NCI-H146 treated with DMSO at 0.1 percent for 48 hours (cell line): Measurements from ENCODE around the gene DUSP18.
"Not testable (repeated sequence)": the region's sequence is repeated elsewhere in the genome, so short reads cannot be mapped to it uniquely, and the experiment has no call there.

Experiments
- DNase-seq: peaks from one replicate; lab custom pipeline; 2025; ENCODE audit not compliant: unreplicated experiment; lab: John Stamatoyannopoulos, UW

The DUSP18 gene

DNA sequence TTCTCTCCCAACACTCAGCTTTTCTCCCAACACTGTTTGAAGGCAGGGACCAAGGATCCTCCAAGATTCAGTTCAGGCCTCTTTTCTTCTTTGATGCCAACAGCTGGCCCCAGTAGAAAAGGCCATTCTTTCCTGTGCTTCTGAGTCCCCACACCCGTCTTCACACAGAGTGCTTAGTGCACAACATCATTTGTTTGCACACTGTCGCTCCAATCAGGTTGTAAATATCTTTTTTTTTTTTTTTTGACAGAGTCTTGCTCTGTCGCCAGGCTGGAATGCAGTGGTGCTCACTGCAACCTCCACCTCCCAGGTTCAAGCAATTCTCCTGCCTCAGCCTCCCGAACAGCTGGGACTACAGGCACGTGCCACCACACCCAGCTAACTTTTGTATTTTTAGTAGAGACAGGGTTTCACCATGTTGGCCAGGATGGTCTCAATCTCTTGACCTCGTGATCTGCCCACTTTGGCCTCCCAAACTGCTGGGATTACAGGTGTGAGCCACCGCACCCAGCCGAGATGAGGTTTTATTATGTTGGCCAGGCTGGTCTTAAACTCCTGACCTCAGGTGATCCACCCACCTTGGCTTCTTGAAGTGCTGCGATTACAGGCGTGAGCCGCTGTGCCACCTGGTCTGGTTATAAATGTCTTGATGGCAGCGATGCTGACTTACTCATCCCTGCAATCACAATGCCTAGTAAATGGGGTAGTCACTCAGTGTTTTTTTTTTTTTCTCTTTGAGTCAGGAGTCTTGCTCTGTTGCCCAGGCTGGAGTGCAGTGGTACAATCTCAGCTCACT, 12.4 kb upstream of the DUSP18 start:
- DNase-seq = not testable (repeated sequence)

DNA sequence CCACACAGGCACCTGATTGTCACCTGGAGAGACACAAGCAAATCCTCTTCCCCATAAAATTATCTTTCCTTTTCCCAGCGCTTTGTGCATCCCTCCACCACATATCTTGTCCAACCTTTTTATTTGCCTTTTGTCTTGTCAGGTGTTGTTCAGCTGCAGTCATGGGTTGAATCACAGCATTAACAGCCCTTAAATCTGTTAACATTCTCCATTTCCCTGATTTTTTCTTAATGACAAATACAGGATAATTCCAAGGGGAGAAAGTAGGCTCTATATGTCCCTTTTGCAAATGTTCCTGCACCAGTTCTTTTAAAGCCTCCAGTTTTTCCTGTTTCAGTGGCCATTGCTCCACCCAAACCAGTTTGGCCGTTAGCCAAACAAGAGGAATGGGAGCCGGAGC, 8.9 kb upstream of the DUSP18 start:
- not testable (repeated sequence) for DNase-seq

DNA sequence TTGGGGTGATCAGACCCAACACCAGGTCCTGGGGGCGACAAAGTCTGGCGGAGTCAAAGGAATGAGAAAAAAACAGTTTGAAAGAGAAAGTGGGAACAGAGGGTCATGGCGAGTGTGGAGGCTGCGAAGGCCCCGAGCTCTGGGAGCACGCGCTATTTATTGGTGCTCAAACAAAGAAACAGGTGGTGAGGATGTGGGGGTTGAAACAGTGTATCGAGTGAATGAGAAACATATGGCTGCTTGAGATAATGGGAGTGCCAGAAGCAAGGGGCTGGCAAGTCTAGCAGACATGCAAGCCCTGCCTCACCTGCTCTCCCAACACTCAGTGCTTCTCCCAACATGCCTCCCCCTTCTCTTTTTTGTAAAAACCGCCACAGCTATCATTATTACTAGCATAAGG, 7.8 kb upstream of the DUSP18 start:
- peak; percentile 50 for DNase-seq

DNA sequence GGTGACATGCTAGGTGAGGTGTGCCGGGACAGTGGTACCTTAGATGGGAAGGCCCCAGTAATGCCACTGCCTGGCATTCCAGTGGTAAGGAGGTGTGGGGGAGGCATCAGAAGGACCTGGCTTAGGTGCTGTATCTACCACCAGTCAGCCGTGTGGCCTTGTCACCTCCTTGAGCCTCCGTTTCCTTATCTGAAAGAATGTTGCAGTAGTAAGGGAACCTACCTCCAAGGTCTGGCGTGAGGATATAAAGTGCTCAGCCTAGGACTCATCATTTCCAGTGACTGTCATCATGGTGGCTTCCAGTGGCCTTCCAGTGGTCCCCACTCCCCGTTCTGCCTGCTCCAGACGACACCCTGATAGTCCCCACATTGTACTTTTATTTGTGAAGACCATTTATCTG, 6.8 kb upstream of the DUSP18 start:
- no peak for DNase-seq

DNA sequence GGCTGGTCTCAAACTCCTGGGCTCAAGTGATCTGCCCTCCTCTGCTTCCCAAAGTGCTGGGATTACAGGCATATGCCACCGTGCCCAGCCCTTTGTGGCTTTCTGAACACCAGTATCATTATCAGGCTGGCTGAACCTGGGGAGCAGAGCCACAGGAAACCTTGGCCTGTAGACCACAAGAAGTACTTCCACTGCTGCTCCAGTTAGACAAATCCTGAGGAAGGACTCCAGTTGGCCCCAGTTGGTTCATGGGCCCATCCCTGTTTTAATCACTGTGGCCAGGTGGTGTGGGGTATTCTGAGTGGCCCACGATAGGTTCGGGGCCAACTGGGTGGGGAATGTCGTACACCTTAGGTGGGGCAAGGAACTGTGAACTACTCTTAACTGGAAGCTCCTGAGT, 5.5 kb upstream of the DUSP18 start:
- no peak for DNase-seq

DNA sequence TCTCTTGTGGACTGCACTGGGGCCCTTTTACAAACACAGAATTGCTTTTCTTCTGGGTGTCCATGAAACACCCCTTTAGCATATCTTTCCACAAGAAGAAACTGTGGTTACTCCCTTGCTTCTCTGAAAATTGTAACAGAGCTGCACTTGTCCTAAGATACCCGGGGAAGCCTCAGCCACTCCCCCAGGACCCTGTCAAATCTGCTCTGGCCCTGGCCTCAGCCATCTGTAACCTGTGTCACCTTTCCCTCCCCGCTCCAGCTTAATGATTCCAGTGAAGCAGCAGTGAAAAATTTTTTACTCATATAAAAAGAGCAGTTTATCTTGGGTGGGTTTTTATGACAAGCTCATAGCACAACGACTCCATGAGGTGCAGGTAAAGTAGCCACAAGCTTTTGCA, 3.4 kb upstream of the DUSP18 start:
- DNase-seq = no peak

DNA sequence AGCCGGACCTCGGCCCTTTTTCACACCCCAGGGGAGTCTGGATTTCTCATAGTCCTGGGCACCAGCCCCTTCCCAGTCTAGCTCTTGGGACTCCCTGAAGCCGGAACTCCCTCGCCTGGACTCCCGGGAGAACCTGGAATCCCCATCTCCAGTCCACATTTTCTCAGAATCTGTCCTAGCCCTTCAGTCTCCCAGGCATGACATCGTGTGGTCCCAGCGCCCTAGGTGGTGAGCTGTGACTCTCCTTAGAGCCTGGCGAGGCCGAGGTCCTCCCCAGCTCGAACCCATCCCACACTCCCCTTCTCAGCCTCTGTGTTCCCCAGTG, 673 bp upstream of the DUSP18 start:
- no peak for DNase-seq

DNA sequence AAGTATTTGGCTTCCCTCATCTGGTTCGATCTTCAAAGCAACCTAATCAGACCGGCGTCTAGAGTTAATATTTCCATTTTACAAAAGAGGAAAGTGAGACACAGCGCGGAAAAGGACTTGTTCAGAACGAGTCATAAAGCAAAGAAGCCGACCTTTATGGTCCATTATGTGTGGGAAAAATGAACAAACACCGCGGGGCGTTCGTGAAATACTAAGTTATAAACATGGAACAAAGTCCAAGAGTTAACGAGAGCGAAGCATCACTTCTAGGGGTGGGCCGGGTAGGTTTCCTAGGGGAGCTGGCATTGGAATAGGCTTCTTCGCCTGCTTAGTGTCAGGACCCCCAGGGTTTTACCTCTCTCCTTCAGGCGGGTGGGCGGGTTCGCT, 575 bp downstream of the DUSP18 start:
- DNase-seq = no peak

DNA sequence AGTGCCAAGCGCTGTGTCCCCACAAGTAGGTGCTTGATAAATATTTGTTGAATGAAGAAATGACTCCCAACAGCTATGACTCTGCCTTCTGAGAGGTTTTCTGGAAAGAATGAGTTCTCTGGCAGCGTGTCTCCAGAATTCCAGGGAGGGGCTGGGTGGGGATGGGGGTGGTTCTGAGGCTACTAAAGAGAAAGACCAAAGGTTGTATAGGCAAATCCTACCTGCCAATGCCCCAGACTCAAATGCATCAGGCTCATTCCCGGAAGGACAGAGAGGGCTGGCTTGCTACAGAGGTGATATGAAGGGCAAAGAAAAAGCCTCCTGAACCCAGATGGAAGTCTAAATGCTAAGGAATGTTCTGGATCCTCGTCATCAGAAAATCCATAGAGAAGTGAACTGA, 1.9 kb downstream of the DUSP18 start:
- no peak for DNase-seq

DNA sequence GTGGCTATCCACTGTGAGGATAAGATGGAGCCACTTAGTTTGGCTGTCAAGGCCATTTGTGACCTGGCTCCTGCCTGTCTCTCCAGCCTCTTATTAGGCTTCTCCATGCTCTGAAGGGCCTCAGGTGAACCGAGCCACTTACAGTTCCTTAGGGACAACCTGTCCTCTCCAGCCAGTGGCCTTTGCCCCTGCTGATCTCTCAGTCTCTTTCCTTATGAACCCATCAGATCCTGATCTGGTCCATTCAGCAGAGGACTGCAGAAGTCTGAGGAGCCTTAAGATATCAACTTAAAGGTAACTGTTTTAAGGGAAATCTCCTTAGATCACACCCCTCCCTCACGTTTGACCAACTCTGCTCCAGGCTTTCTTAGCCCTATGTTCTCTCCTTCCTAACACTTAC, 2.4 kb downstream of the DUSP18 start:
- DNase-seq = no peak

DNA sequence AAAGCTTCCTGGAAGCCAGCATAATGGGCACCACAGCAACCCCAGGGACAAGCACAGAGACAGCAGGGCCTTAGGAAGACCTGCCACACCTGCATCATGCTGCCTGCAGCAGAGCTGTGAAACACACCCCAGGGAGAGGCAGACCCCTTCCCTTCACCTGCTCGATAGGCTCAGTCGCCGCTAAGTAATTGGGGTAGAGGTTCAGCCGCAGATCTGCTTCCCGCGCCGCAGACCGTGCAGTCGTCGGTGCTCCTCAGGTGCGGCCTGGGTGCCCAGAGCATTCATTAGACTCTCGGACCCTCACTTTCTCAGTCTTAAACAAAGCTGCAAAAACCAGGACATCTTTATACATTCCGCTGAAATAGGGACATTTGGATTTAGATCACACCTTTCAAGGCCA, 2.9 kb downstream of the DUSP18 start:
- DNase-seq = no peak

DNA sequence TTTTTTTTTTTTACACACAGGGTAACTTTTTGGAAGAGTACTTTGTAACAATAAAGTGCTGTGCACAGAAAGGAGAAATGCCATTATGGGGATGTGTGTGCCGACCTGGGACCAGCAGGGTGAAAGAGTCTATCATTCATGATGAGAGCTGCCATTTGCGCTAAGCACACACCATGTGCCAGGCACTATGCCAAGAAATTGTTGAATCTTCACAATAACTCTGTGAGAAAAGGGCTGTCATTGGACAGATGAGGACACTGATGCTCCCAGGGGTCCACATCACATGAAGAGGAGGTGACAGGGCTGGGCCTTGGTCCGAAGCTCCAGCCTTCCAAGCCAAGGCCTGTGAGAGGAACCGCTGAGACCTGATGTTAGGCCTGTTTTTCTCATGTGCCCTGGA, 5.6 kb downstream of the DUSP18 start:
- DNase-seq = peak; percentile 23

DNA sequence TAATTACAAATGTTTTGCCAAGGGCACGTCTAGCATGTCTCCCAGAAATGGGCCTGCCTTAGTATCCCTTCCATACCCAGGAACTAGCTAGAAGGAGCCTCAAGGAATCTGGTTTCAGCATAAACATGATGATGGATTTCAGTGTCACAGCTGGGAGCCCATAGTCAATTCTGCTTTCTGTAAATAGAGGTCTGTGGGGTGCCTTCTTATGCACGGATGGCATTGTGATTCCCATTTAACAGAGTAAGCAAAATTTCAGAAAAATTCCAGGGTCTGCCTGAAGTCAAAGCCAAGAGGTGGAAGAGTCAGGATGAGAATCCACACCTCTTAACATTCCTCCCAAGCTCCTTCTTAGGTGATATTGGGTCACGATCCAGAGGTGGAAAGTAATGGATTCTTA, 12.1 kb downstream of the DUSP18 start:
- DNase-seq = no peak

DNA sequence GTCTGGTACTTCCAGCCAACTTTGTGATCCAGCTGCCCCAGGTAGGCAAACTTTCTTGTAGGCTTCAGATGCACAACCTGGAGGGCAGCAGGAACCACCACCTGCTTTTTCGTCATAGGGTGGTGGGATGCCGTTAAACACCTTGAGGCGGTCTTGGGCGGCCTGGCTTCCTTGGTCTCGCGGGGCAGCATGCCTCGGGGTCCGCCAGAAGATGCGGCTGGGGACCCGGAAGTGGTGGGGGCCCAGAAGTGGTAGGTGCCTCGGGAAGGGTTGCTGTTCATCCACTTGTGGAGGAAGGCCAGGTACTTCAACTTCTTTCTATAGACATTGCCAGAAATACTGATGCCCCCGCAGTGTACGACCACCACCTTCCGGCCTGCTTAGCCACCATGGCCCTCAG, 13.3 kb downstream of the DUSP18 start:
- DNase-seq = no peak

DNA sequence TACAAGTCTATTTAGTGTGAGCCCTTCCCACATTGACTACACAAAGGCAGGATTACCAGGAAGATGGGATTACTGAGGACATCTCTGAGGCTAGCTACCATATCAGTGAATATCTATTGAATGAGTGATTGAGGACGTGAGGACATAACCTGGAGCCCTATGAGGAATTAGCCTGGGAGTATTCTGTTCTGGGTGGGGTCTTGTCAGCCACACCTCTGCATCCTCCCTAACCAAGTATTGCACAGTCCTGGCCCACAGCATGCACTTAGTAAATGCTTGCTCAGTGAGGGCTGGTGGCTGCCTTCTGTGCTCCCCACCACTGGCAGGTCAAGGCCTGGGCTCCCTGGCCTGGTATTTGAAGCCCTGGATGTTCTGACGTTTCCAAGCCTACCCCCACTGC, 14.8 kb downstream of the DUSP18 start:
- DNase-seq = no peak

DNA sequence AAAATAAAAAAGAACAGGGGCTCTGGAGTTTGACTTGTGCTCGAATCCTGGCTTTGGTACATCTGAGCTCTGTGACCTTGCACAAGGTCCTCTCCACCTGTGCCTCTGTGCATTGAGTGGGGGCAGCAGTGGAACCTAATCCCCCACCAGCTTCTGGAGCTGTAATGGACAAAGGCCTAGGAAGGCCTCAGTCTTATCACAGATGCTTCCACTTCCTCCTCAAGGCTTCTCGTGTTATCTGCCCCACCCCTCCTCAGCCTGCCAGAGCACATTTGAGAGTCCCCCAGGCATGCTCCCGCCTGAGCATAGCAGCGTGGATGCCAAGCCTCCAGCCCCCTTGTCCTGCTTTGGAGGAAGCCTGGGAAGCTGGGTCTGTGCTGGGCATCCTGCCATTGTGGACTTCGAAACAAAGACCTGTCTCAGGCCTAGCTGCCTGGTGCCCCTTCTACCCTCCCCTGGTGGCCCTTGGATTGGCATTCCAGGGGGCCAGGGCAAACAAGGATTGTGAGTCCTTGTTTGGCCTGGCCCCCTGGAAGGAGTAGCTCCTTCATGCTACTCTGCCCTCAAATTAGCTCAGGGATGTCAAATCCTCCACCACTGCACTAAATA, 17.1 kb downstream of the DUSP18 start:
- DNase-seq = no peak

DNA sequence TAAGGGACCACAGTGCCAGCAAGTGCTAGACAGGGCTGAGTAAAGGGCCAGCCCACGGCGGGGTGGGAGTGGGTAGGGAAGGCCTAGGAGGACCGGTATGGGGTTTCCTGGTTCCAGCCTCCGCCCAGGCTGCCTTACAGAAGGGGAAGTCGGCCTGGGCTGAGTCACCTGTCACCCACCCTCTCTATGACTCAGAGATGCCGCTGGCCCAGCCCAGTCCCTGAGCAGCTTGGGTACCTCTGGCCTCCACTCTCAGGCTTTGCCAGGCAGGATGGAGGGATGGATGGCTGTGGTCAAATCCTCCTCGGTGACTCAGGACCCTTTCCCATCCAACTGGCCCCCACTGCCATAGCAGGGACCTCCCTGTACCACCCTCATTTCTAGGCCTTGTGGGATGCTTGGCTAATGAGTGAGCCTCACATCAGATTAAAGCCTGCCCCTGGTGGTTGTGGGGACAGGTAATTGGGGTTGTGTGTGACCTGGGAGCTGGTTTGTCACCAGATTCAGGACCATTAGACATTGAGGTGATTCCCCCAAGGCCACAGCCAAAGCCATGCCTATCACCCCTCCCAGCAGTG, 18.2 kb downstream of the DUSP18 start:
- DNase-seq = no peak

DNA sequence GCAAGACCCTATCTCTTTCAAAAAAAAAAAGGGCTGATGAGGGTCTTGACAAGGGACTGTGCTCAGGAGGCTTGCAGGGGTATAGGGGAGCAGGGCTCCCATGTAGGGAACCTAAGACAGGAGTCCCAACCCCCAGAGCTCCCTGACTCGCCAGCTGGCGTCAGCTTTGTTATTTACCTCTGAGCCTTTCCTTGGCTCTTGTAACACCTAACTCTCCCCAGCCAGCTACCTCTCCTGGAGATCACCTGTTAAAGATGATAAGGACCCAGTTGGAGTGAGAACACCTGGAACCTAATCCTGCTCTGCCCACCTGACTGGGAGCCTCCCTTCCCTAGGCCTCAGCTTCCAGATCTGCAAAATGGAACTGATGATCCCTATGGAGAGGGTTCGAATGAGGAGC, 18.9 kb downstream of the DUSP18 start:
- no peak for DNase-seq

DNA sequence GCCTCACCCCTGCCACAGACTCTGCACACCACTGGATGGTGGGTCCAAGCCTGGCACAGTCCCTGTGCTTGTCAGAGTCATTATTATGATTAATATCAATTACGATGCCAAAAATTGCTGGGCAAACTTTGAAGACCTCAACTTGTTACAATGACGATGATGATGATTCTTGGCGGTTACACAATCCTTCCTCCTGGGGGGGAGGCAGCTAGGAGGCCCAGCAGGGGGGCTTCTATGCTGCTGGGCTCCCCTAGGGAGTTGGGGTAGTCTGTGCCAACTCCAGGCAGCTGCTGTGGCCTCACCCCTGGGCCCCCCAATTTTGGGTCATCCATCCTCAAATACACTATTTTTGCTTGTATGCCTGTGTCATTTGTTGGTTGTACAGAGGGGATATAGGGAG, 20.1 kb downstream of the DUSP18 start:
- no peak for DNase-seq

DNA sequence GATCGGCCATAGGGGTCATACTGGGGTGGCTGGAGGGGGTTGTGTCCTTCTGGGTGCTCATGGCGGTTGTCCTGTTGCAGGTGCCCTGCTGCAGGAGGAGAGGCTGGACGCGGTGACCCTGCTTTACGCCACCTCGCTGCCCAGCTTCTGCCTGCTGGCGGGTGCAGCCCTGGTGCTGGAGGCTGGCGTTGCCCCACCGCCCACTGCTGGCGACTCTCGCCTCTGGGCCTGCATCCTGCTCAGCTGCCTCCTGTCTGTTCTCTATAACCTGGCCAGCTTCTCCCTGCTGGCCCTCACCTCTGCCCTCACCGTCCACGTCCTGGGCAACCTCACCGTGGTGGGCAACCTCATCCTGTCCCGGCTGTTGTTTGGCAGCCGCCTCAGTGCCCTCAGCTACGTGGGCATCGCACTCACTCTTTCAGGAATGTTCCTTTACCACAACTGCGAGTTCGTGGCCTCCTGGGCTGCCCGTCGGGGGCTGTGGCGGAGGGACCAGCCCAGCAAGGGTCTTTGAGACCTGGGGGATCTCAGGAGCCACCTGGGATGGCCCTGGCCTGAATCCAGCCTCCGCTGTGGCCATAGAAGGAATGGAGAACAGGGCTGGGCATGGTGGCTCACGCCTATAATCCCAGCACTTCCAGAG, 21.0 kb downstream of the DUSP18 start:
- DNase-seq = no peak

DNA sequence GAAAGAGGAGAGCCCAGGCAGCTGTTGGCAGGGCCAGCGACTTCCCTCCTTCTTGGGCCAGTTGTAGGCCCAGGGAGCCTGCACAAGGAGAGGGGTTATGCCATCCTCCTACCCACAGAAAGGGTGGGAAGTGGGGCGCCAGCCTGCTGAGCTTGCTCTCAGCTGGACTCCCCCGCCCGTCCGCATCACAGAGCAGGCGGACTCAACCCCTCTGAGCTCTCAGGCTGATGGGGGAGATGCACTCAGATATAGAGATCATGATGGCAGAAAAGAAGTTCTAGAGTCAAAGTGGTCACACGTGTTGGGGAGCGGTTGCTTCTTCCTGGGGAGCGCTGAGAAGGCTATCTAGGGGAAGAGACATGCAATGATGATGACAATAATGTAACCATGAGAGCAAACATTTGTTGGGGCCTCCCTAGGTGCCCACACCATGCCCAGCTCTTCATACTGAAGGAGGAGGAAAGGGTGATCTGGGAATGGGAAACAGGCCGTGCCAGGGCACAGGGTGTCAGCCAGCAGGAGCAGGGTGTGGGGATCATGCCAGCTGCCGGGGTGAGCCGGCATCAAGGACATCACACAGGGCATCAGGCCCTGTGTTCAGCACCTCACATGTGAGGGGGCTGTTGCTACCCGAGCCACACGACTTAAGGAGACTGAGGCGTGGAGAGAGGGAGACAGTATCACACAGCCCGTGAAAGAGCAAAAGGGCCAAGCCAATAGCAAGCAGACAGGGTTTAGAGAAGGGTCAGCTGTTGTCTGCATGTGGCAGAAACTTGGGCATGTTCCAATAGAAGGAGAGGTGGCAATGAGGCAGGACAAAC, 24.4 kb downstream of the DUSP18 start:
- DNase-seq = no peak
